Lower leg skin (tissue), 4 donors: Measurements from ENCODE around the gene TVP23B. TPM values are rescaled to one million over a fixed set of nuclear protein-coding genes. Genes with fewer than 3 reads are reported as not detected.
"Not testable (repeated sequence)": the region's sequence is repeated elsewhere in the genome, so short reads cannot be mapped to it uniquely, and the experiment has no call there.

Experiments
- DNase-seq, 2 donors: peaks; one replicate each; pipeline ENCODE4 v3.0.0-alpha.2; 2019; ENCODE audit warnings: low spot score in 2 of 2
- H3K4me3 ChIP-seq: fragments of 200-600 bp; sonication (generic); 2 replicates; pipeline ENCODE4 v1.5.1; 2017; ENCODE audit warnings: mild to moderate bottlenecking, low read depth; ENCODE audit not compliant: poor library complexity, severe bottlenecking
- CTCF ChIP-seq, 3 donors: fragments of 450-650 bp; IDR thresholded peaks; one replicate each; pipeline ENCODE4 v1.5.1; 2016; ENCODE audit warnings: antibody characterized with exemption in 3 of 3, mild to moderate bottlenecking in 3 of 3, moderate library complexity in 2 of 3
- POLR2A ChIP-seq, 2 donors: fragments of 450-650 bp; IDR thresholded peaks; one replicate each; pipeline ENCODE4 v1.6.1; 2016 to 2017; ENCODE audit warnings: antibody characterized with exemption in 2 of 2, mild to moderate bottlenecking in 1 of 2, moderate library complexity in 1 of 2
- WGBS, 2 donors: methylation state at CpG; one replicate each; pipeline ENCODE4 v1.1.5; 2018; 5-methylcytosine and 5-hydroxymethylcytosine counted together
- intact Hi-C: fragments of 100-400 bp; cut with DNase I; formaldehyde crosslinking; loops from one replicate; pipeline ENCODE4 v1.15.0; 2023; ENCODE audit warnings: low total_unique reads
- total RNA-seq, 4 donors: library from RNA; depleted of rRNA; stranded (reverse); fragments of >200 nt; gene quantifications; one replicate each; pipeline ENCODE4 v1.1.0, GENCODE V29; 2016

The TVP23B gene
- total RNA-seq, 4 donors from 2014 or later = 27.9 to 49.6 (median 33.6) TPM

- H3K4me3 ChIP-seq, intact Hi-C loops, DNase-seq: not testable (repeated sequence)
- WGBS, 2 donors = 90 to 97% methylated on average over 6 of the region's 6 CpGs
These were observed 20.8 kb upstream of the TVP23B start for GRCh38 chr17:18760221-18760620.

DNA sequence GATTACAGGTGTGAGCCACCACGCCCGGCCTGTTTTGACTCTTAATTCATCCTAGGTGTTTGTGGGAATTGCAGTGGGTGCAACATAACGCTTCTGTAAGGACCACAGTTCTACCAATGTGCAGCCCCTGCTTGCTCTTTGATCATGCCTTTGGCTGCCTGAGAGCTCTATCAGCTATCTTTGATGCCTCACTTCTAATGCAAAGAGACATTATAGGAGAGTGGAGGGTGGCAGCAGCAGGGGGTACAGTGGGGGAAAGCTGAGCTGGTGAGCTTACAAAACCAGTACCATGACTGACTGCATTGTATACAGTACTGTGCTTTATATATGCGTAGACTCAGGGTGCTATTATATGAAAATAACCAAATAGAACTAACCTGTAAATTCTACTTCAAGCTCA is 10.4 kb upstream of the TVP23B start:
- H3K4me3 ChIP-seq, DNase-seq, intact Hi-C loops: not testable (repeated sequence)
- WGBS, 2 donors = 89 to 94% methylated on average over 1 to 4 of the region's 4 CpGs

- intact Hi-C loops, DNase-seq, H3K4me3 ChIP-seq: not testable (repeated sequence)
- WGBS, 2 donors = 55 to 71% methylated on average over 4 of the region's 4 CpGs
These were observed 9.9 kb upstream of the TVP23B start for GRCh38 chr17:18771066-18771465.

GRCh38 chr17:18772471-18772870 is 8.5 kb upstream of the TVP23B start:
- intact Hi-C loops = no loop called here
- 74 to 84% methylated on average over 7 of the region's 7 CpGs for WGBS, 2 donors
- DNase-seq = peak in 1 of 2 donors; percentile 14
- H3K4me3 ChIP-seq = no peak overlapping the region
- TF ChIP-seq POLR2A (IDR thresholded peaks at IDR 0.05) (no peak), CTCF (IDR thresholded peaks at IDR 0.05) (no peak)

GRCh38 chr17:18781805-18782204 is 822 bp downstream of the TVP23B start:
- H3K4me3 ChIP-seq, intact Hi-C loops, DNase-seq: not testable (repeated sequence)
- 0% methylated on average over 1 of the region's 5 CpGs; no CpG with 5 or more reads in 1 of the 2 donors for WGBS, 2 donors

- intact Hi-C loops, DNase-seq, H3K4me3 ChIP-seq: not testable (repeated sequence)
- 89 to 90% methylated on average over 1 of the region's 1 CpG for WGBS, 2 donors
These were observed 5.0 kb downstream of the TVP23B start for GRCh38 chr17:18785933-18786332.

DNA sequence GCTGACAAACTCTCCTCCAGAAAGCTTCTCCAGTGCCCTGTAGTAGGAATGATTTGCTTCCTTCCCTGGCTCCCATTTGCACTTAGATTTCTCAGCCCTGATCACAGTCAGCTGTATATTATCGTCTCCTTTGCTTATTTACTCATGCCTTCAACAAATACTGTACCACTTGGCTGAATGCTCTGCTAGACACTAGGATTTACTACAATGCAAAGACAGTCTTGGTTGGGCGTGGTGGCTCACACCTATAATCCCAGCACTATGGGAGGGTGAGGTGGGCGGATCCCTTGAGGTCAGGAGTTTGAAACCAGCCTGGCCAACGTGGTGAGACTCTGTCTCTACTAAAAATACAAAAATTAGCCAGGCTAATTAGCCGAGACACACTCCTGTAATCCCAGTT is 5.9 kb downstream of the TVP23B start:
- DNase-seq, intact Hi-C loops, H3K4me3 ChIP-seq: not testable (repeated sequence)
- 83 to 85% methylated on average over 3 to 4 of the region's 5 CpGs for WGBS, 2 donors

DNA sequence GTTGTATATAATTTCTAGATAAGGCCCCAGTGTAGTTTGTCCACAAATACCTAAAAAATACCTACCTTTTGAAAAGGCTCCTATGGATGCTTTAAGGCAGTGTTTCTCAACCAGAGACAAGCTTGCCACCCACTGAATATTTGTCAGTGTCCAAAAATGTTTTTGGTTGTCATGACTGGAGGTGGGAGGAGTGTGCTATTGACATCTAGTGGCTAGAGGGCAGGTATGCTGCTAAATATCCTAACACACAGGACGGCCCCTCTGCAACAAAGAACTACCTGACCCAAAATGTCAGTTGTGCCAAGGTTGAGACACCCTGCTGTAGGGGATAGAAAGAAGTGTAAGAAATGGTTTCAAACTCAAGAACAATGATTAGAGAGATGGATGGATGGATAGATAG is 10.4 kb downstream of the TVP23B start:
- not testable (repeated sequence) for H3K4me3 ChIP-seq, DNase-seq
- intact Hi-C loops = loop anchor here (10.0 kb wide), 1 partner anchor 87 kb away; no protein-coding TSS in a partner anchor
- WGBS, 2 donors = 40 to 43% methylated on average over 1 of the region's 1 CpG

- DNase-seq, H3K4me3 ChIP-seq: not testable (repeated sequence)
- intact Hi-C loops = loop anchor here (10.0 kb wide), 1 partner anchor 90 kb away; no protein-coding TSS in a partner anchor
- WGBS, 2 donors = 41 to 57% methylated on average over 4 of the region's 4 CpGs
These were observed 13.9 kb downstream of the TVP23B start for GRCh38 chr17:18794841-18795240.

DNA sequence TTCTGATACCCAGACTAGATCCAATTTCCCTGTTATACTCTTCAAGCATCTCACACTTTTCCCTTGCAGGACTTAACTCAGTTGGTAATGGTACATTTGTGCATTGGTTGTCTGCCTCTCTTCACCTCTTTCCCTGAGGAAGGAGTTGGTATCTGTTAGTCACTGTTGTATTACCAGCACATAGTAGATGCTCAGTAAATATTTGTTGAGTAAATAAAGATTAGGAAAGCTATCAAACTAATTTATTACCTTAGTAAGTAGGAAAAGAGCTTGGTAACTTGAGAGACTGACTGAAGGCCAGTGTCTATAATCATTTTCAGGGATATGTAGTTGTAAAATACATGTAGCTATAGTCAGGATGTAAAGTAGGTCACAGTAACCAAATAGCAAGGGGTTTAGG is 15.9 kb downstream of the TVP23B start:
- intact Hi-C loops = loop anchor here (10.0 kb wide), 1 partner anchor 92 kb away; no protein-coding TSS in a partner anchor
- not testable (repeated sequence) for H3K4me3 ChIP-seq, DNase-seq

- H3K4me3 ChIP-seq, DNase-seq, intact Hi-C loops: not testable (repeated sequence)
- 67 to 82% methylated on average over 7 of the region's 7 CpGs for WGBS, 2 donors
These were observed 22.7 kb downstream of the TVP23B start for GRCh38 chr17:18803458-18804245.

DNA sequence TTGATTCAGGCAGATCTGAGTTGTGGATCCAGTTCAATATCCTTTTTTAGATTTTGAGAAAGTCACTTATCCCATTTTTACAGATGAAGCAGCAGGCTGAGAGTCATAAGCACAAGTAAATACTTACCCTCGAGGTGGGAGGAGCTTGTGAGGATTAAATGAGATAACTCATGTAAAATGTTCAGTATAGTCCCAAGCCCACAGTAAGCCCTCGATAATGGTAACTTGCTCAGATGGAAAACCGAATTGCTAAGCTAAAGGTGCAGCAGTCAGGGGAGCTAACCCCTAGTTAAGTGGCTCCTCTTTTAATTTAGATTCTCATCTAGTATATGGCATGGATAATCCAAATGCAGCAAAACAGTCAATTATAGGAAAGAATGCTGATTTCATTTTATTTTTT is 34.9 kb downstream of the TVP23B start:
- H3K4me3 ChIP-seq, intact Hi-C loops, DNase-seq: not testable (repeated sequence)
- WGBS, 2 donors = 54 to 71% methylated on average over 3 of the region's 3 CpGs

- intact Hi-C loops = not testable (repeated sequence)
- peak in 1 of 2 donors; percentile 25 for DNase-seq
These were observed 35.7 kb downstream of the TVP23B start for GRCh38 chr17:18816489-18817371.

GRCh38 chr17:18821430-18821829 is 40.4 kb downstream of the TVP23B start:
- DNase-seq, H3K4me3 ChIP-seq, intact Hi-C loops: not testable (repeated sequence)
- 71 to 75% methylated on average over 3 of the region's 3 CpGs for WGBS, 2 donors

More at GRCh38 chr17:18816489-18817371, 35.7 kb downstream of the TVP23B start:
- H3K4me3 ChIP-seq = not testable (repeated sequence)
- WGBS, 2 donors = 46 to 48% methylated on average over 8 to 9 of the region's 9 CpGs
